PC-3 (cell line): Measurements from ENCODE around the gene CAPZB. TPM values are rescaled to one million over a fixed set of nuclear protein-coding genes. Genes with fewer than 3 reads are reported as not detected.

ENCODE experiments used
- ATAC-seq: fragments of 200-7000 bp; cut with Tn5 transposase; 2 replicates; pipeline ENCODE4 v1.9.1; 2020; ENCODE audit warnings: mild to moderate bottlenecking, moderate library complexity
- BruUV-seq: library from RNA; stranded (reverse); fragments of 400-500 nt; replicated peaks from 2 replicates; lab custom pipeline; 2021; lab: Mats Ljungman, UMichigan
- CTCF ChIA-PET: fragments of 300-600 bp; sonication (Branson Sonifier 250); formaldehyde crosslinking; loops from one replicate; lab custom pipeline; 2022; ENCODE audit warnings: antibody characterized with exemption; lab: Charles Lee
- POLR2A ChIA-PET: fragments of 300-600 bp; sonication (Branson Sonifier 250); formaldehyde crosslinking; loops from one replicate; lab custom pipeline; 2022; ENCODE audit warnings: antibody characterized with exemption; ENCODE audit not compliant: unreplicated experiment; lab: Charles Lee
- DNase-seq: peaks from one replicate; pipeline ENCODE4 v3.0.0-alpha.2; 2015
- H2AFZ ChIP-seq: fragments of 300-600 bp; sonication (generic); 2 replicates; pipeline ENCODE4 v1.6.0; 2016; ENCODE audit warnings: antibody characterized with exemption, low read length
- H3F3A ChIP-seq: fragments of 300-600 bp; sonication (generic); one replicate; pipeline ENCODE4 v1.6.0; 2017; ENCODE audit warnings: antibody characterized with exemption, low read length, control low read depth, mild to moderate bottlenecking; ENCODE audit not compliant: unreplicated experiment
- H3K27ac ChIP-seq: fragments of 300-600 bp; sonication (generic); 2 replicates; pipeline ENCODE4 v1.5.1; 2016; ENCODE audit warnings: mild to moderate bottlenecking, low read length
- H3K27me3 ChIP-seq: fragments of 300-600 bp; sonication (generic); 2 replicates; pipeline ENCODE4 v1.6.1; 2016; ENCODE audit warnings: low read length, mixed read lengths
- H3K36me3 ChIP-seq: fragments of 300-600 bp; sonication (generic); 2 replicates; pipeline ENCODE4 v1.6.1; 2016; ENCODE audit warnings: low read depth, mixed run types, low read length, mixed read lengths
- H3K4me1 ChIP-seq: fragments of 300-600 bp; sonication (generic); 2 replicates; pipeline ENCODE4 v1.5.1; 2016; ENCODE audit warnings: low read length; ENCODE audit not compliant: insufficient read depth
- H3K4me2 ChIP-seq: fragments of 300-600 bp; sonication (generic); 2 replicates; pipeline ENCODE4 v1.6.0; 2016; ENCODE audit warnings: low read length
- H3K4me3 ChIP-seq: fragments of 300-600 bp; sonication (generic); 2 replicates; pipeline ENCODE4 v1.5.1; 2016; ENCODE audit warnings: mild to moderate bottlenecking, low read length, mixed read lengths
- H3K79me2 ChIP-seq: fragments of 300-600 bp; sonication (generic); 2 replicates; pipeline ENCODE4 v1.6.1; 2017; ENCODE audit warnings: low read length, mixed read lengths
- H3K9ac ChIP-seq: fragments of 300-600 bp; sonication (generic); 2 replicates; pipeline ENCODE4 v1.6.0; 2016; ENCODE audit warnings: mild to moderate bottlenecking, low read length
- H3K9me2 ChIP-seq: fragments of 300-600 bp; sonication (generic); replicated peaks from 2 replicates; pipeline ENCODE4 v1.6.1; 2016; ENCODE audit warnings: mixed run types, low read length, mixed read lengths
- H3K9me3 ChIP-seq: fragments of 300-600 bp; sonication (generic); 2 replicates; pipeline ENCODE4 v1.6.1; 2016; ENCODE audit warnings: low read length, mixed read lengths
- H4K20me1 ChIP-seq: fragments of 300-600 bp; sonication (generic); 2 replicates; pipeline ENCODE4 v1.6.1; 2016; ENCODE audit warnings: low read length, mixed read lengths
- CTCF ChIP-seq: fragments of 300-600 bp; sonication (generic); conservative IDR thresholded peaks from 2 replicates; pipeline ENCODE4 v1.5.1; 2017; ENCODE audit warnings: antibody characterized with exemption, low read depth, mild to moderate bottlenecking, low read length
- EZH2 ChIP-seq: fragments of 300-600 bp; sonication (generic); IDR thresholded peaks from one replicate; pipeline ENCODE4 v1.6.1; 2017; ENCODE audit warnings: antibody characterized with exemption, mild to moderate bottlenecking, low read length; ENCODE audit not compliant: unreplicated experiment
- EZH2phosphoT487 ChIP-seq: fragments of 300-600 bp; sonication (generic); IDR thresholded peaks from 2 replicates; pipeline ENCODE4 v1.6.1; 2018; ENCODE audit warnings: mild to moderate bottlenecking, antibody characterized with exemption, low read length, borderline replicate concordance
- intact Hi-C: fragments of 100-400 bp; cut with micrococcal nuclease; formaldehyde crosslinking; loops from 2 replicates; pipeline ENCODE4 v1.9.0; 2023
- total RNA-seq: library from RNA; depleted of rRNA; stranded (reverse); fragments of >200 nt; gene quantifications from 2 replicates; pipeline ENCODE4 v1.2.3, GENCODE V29; 2014

CAPZB gene
- total RNA-seq, 1 experiment from 2014 or later: 86.7 TPM

- Histone ChIP-seq H3K79me2 (no peaks in the 10 kb centered on the region), H4K20me1 (no peaks in the 10 kb centered on the region)
Observed at GRCh38 chr1:19370453-19371170, 114.7 kb downstream of the CAPZB start.

GRCh38 chr1:19369396-19370090 lies 115.8 kb downstream of the CAPZB start:
- DNase-seq: no peak
- ChIA-PET POLR2A (no interaction called here), CTCF (no interaction called here)
- Histone ChIP-seq H2AFZ (no peak overlapping the region), H3K4me1 (no peaks in the 10 kb centered on the region), H3K27ac (no peak overlapping the region), H3K4me2 (no peak overlapping the region), H3K27me3 (no peaks in the 10 kb centered on the region), H3K9ac (no peak overlapping the region), H3F3A (no peaks in the 10 kb centered on the region), H3K4me3 (no peak overlapping the region), H3K79me2 (no peaks in the 10 kb centered on the region), H3K9me3 (no peaks in the 10 kb centered on the region), H3K36me3 (no peaks in the 10 kb centered on the region), H3K9me2 (no peaks in the 10 kb centered on the region), H4K20me1 (no peaks in the 10 kb centered on the region)
- intact Hi-C loops: no loop called here
- TF ChIP-seq CTCF: no peak
- TF ChIP-seq EZH2: no peak
- no peak for TF ChIP-seq EZH2phosphoT487
- ATAC-seq: no peak
- no TSS peak for BruUV-seq

More at GRCh38 chr1:19370453-19371170, 114.7 kb downstream of the CAPZB start:
- Histone ChIP-seq H3K27ac (no peak overlapping the region), H3K4me3 (no peak overlapping the region), H2AFZ (no peak overlapping the region), H3K9me2 (no peaks in the 10 kb centered on the region), H3K4me1 (no peaks in the 10 kb centered on the region), H3K27me3 (no peaks in the 10 kb centered on the region), H3F3A (no peaks in the 10 kb centered on the region), H3K36me3 (no peaks in the 10 kb centered on the region), H3K4me2 (no peak overlapping the region), H3K9ac (no peak overlapping the region), H3K9me3 (no peaks in the 10 kb centered on the region)
- intact Hi-C loops: no loop called here
- DNase-seq: no peak
- ChIA-PET CTCF (no interaction called here), POLR2A (no interaction called here)
- BruUV-seq: no TSS peak
- no peak for ATAC-seq
- TF ChIP-seq EZH2phosphoT487: no peak
- TF ChIP-seq CTCF: no peak
- TF ChIP-seq EZH2: no peak

GRCh38 chr1:19368964-19369363 lies 116.4 kb downstream of the CAPZB start:
- H3K36me3 ChIP-seq: no peaks in the 10 kb centered on the region
- intact Hi-C loops: no loop called here
- no peaks in the 10 kb centered on the region for H3K9me2 ChIP-seq
- ChIA-PET CTCF (no interaction called here), POLR2A (no interaction called here)
- BruUV-seq: no TSS peak
- DNase-seq (no peak), ATAC-seq (no peak)
- no peaks in the 10 kb centered on the region for H3K4me1 ChIP-seq
- no peaks in the 10 kb centered on the region for H3K79me2 ChIP-seq
- H3F3A ChIP-seq: no peaks in the 10 kb centered on the region
- no peak overlapping the region for H2AFZ ChIP-seq
- no peaks in the 10 kb centered on the region for H3K9me3 ChIP-seq
- no peak overlapping the region for H3K27ac ChIP-seq
- no peaks in the 10 kb centered on the region for H3K27me3 ChIP-seq
- H3K9ac ChIP-seq: no peak overlapping the region
- TF ChIP-seq CTCF (no peak), EZH2phosphoT487 (no peak), EZH2 (no peak)
- no peak overlapping the region for H3K4me3 ChIP-seq
- H3K4me2 ChIP-seq: no peak overlapping the region
- no peaks in the 10 kb centered on the region for H4K20me1 ChIP-seq
